H1 (cell line): ENCODE measurements around the gene SH2D7. TPM values are rescaled to one million over a fixed set of nuclear protein-coding genes. Genes with fewer than 3 reads are reported as not detected.

Experiments
- ATF3 ChIP-seq: IDR thresholded peaks from 2 replicates; pipeline ENCODE4 v1.6.1; 2011; ENCODE audit warnings: low read depth, mild to moderate bottlenecking, low read length; ENCODE audit not compliant: insufficient read depth
- BCL11A ChIP-seq, 2 experiments: IDR thresholded peaks; one replicate each; pipeline ENCODE4 v1.6.1; 2011; ENCODE audit warnings: low read depth in 2 of 2, low read length in 2 of 2, mild to moderate bottlenecking in 2 of 2
- CHD7 ChIP-seq: fragments of 300-600 bp; sonication (generic); IDR thresholded peaks from 2 replicates; pipeline ENCODE4 v1.7.1; 2012; ENCODE audit warnings: low read length, moderate library complexity, mild to moderate bottlenecking, inconsistent platforms; ENCODE audit not compliant: insufficient replicate concordance
- POLR2A ChIP-seq, 2 experiments: IDR thresholded peaks; 1 replicate in 1 of 2; 2 replicates in 1 of 2; pipeline ENCODE4 v1.6.1; 2011; ENCODE audit warnings: low read depth in 2 of 2, low read length in 2 of 2, mild to moderate bottlenecking in 2 of 2; ENCODE audit errors: control extremely low read depth in 1 of 2
- POLR2AphosphoS5 ChIP-seq: IDR thresholded peaks from 2 replicates; pipeline ENCODE4 v1.6.1; 2011; ENCODE audit warnings: low read depth, low read length
- SAP30 ChIP-seq: fragments of 300-600 bp; sonication (generic); IDR thresholded peaks from 2 replicates; pipeline ENCODE4 v1.7.1; 2012; ENCODE audit warnings: low read length, moderate library complexity, mild to moderate bottlenecking, inconsistent platforms; ENCODE audit not compliant: insufficient read depth, insufficient replicate concordance
- SP1 ChIP-seq: IDR thresholded peaks from 2 replicates; pipeline ENCODE4 v1.6.1; 2011; ENCODE audit warnings: low read depth, low read length
- SP2 ChIP-seq: IDR thresholded peaks from 2 replicates; pipeline ENCODE4 v1.6.1; 2012; ENCODE audit warnings: mild to moderate bottlenecking, low read length, inconsistent platforms
- TBP ChIP-seq: IDR thresholded peaks from 2 replicates; pipeline ENCODE4 v1.6.1; 2011; ENCODE audit warnings: low read depth, low read length, improper control_type of control experiment
- polyA plus RNA-seq, 7 experiments: library from polyadenylated mRNA; depleted of rRNA in 3 of 7; stranded (reverse) in 5 of 7; unstranded in 2 of 7; fragments of >200 nt in 5 of 7; fragments of 200-250 nt in 2 of 7; gene quantifications; 1 replicate in 5 of 7; 2 replicates in 1 of 7; 4 replicates in 1 of 7; pipeline versions ENCODE4 v1.2.1 to v1.2.3, GENCODE V29; 2011 to 2013; ENCODE audit warnings: missing spikeins in 2 of 7, mixed read lengths in 2 of 7
- total RNA-seq: library from RNA; stranded (reverse); fragmentation: NEBNext Ultra II Directional; extraction: Animal tissue kit (Norgen Biotek cat#: 25700); gene quantifications from 2 replicates; pipeline ENCODE4 v1.2.1, GENCODE V29; 2021
- TF ChIP-seq, protein P1 (sequence below): IDR thresholded peaks from 2 replicates; pipeline ENCODE4 v1.6.1; 2011; ENCODE audit warnings: low read length, improper control_type of control experiment

The SH2D7 gene
- total and polyA plus RNA-seq, 2 of the 8 experiments (the other 6 are each of a cell fraction or from before 2014, with no cell fraction given): not detected

DNA sequence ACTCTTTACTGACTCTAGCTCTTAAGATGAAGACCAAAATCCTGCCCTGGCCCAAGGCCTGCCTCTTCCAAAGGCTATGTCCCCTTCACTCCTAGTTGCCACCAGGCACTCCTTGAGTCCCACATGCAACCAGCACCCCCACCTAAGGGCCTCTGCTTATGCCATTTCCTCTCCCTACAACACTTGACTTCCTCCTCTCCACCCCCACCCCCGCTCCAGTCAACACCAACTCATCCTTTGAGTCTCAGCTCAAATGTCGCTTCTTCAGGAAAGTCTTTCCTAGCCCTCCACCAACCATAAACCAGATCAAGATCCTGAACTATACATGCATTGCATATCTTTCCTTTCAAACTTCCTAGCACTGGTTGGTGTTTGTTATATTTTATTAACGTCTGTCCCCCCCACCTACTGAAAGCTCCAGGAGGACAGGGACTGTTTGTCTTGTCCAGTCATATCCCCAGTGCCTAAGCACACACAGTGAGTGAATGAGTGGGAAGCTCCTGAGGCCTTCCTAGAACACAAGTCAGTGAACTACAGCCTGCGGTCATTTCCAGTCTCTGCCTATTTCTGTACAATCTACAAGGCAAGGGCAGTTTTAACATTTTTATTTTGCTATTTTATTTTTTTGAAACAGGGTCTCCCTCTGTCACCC is 22.2 kb upstream of the SH2D7 start (continued):
- no peak for TF ChIP-seq CHD7
- no peak for TF ChIP-seq POLR2A (IDR thresholded peaks at IDR 0.05; ENCODE audit: control extremely low read depth in 1 of 2, low read depth in 2 of 2, low read length in 2 of 2)
- TF ChIP-seq SP1: no peak
- TF ChIP-seq SAP30: no peak
- no peak for TF ChIP-seq POLR2AphosphoS5
- TF ChIP-seq ATF3: no peak
- no peak for TF ChIP-seq BCL11A (IDR thresholded peaks at IDR 0.05; ENCODE audit: low read depth in 2 of 2, low read length in 2 of 2)
- TF ChIP-seq, protein P1, sequence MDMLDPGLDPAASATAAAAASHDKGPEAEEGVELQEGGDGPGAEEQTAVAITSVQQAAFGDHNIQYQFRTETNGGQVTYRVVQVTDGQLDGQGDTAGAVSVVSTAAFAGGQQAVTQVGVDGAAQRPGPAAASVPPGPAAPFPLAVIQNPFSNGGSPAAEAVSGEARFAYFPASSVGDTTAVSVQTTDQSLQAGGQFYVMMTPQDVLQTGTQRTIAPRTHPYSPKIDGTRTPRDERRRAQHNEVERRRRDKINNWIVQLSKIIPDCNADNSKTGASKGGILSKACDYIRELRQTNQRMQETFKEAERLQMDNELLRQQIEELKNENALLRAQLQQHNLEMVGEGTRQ: no peak
- TF ChIP-seq TBP: no peak
- no peak for TF ChIP-seq SP2
